ENCODE measurements around the gene MYH14. TPM values are rescaled to one million over a fixed set of nuclear protein-coding genes. Genes with fewer than 3 reads are reported as not detected.

MYH14 gene
- total RNA-seq, 4 donors from 2014 or later, result 8.3 to 82.1 (median 12.4) TPM

DNA sequence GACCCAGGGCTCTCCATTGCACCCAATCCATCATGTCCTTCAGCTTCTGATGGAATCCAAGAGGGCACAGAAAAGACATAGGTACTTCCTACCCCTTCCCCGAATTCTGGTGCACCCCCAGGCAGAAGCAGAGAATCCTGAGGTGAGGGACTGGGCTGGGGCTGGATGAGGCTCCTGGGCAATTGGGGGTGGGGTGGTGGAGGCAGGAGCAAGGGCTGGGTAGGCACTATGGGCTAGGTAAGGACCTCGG is 128.5 kb downstream of the MYH14 start:
- TF ChIP-seq, protein P1, sequence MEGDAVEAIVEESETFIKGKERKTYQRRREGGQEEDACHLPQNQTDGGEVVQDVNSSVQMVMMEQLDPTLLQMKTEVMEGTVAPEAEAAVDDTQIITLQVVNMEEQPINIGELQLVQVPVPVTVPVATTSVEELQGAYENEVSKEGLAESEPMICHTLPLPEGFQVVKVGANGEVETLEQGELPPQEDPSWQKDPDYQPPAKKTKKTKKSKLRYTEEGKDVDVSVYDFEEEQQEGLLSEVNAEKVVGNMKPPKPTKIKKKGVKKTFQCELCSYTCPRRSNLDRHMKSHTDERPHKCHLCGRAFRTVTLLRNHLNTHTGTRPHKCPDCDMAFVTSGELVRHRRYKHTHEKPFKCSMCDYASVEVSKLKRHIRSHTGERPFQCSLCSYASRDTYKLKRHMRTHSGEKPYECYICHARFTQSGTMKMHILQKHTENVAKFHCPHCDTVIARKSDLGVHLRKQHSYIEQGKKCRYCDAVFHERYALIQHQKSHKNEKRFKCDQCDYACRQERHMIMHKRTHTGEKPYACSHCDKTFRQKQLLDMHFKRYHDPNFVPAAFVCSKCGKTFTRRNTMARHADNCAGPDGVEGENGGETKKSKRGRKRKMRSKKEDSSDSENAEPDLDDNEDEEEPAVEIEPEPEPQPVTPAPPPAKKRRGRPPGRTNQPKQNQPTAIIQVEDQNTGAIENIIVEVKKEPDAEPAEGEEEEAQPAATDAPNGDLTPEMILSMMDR (IDR thresholded peaks at IDR 0.05; ENCODE audit: low read depth), result no peak

DNA sequence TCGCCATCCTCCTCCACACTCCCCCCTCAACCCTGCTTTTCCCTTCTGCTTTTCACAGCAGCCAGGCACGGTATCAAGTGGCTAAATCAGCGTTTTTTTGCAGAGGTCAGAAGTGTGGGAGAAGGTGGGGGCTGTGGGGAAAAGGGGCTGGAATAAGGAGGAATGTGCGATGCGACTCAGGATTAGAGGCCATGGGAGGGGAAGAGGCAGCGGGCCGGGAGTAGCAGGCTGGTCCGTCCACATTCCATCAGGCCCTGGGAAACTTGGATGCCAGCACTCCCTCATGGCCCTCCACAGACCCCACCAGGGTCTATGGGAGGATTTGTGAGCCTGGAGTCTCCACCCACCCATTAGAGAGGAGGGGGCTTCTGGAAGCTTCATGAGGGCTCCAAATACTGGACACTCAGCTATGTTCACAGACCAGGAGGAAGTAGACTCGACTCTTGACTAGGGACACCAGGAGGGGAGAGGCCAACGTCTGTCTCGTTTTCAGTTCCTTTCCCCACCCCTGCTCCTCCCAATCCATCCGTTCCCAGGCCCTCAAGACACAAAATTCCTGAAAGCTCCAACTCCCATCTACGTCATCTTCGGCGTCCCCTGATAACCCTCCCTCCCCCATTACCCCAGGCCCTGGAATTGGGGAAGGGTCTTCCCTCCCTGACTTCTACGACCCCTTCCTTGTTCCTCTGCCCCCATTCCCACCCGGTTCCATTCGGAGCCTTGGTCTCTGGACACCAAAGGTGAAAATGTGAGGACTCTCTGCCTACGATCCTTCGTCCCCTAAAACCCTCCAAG is 129.0 kb downstream of the MYH14 start:
- TF ChIP-seq, protein P1 (IDR thresholded peaks at IDR 0.05; ENCODE audit: low read depth), result no peak

DNA sequence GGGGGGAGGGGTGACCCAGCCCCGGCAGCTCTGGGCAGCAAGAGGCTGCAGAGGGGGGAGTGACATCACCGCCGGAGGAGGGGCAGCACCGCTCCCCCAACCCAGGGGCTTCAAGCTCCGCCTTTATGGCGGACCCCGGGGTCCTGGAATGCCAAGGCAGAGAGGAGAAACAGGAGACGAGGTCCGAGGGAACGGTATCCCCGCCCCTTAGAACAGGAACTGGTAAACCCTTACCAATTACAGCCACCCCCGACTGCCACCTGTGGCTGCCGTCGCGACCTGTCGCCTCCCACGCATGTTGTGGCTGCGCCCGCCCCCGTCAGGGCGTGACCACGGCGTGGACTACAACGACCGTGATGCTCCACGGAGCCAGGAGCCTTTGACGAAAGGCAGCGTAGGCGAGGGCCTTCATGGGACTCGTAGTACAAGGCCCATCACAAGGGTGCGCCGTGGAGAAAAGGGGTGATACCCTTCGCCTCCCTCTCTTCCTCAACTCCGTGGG is 129.9 kb downstream of the MYH14 start:
- TF ChIP-seq, protein P1 (IDR thresholded peaks at IDR 0.05; ENCODE audit: low read depth), result no peak

DNA sequence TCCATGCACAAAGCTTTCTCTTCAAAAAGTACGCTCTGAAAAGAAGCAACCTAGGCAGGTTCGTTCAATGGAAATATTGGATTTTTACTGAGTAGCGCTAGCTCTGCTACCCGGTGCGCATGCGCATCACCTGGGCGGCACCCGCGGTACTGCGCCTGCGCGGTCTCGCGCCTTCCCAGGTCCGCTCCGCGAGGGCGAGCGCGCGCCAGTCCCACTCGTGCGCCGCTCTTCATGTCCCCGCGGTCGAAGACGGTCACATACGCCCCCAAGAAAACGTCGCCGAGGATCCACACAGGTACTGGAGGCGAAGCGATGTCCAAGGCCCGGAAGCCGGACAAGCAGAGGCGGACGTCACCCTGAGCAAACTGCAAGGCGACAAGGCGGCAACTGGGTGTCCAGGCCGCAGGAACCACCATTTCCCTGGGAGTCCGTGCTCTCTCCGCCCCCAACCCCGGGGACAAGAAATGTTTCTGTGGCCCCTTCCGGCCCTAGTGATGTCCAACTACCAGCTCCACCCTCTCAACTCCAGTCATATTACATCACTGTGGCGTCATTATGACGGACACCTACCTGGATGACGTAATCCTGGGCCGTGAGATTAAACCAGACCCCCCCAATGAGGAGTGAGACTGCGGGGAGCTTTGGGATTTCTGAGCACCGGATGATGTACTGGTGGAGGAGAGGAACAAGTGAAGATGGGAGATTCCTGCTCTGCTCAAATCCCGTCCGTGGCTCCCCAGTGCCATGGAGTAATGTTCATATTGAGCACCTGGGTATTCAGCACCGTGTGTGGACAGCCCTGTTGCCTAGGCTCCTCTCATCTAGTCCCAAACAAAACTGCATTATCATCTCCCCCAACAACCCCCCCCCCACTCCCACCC is 130.6 kb downstream of the MYH14 start:
- TF ChIP-seq, protein P1 (IDR thresholded peaks at IDR 0.05; ENCODE audit: low read depth), result no peak

DNA sequence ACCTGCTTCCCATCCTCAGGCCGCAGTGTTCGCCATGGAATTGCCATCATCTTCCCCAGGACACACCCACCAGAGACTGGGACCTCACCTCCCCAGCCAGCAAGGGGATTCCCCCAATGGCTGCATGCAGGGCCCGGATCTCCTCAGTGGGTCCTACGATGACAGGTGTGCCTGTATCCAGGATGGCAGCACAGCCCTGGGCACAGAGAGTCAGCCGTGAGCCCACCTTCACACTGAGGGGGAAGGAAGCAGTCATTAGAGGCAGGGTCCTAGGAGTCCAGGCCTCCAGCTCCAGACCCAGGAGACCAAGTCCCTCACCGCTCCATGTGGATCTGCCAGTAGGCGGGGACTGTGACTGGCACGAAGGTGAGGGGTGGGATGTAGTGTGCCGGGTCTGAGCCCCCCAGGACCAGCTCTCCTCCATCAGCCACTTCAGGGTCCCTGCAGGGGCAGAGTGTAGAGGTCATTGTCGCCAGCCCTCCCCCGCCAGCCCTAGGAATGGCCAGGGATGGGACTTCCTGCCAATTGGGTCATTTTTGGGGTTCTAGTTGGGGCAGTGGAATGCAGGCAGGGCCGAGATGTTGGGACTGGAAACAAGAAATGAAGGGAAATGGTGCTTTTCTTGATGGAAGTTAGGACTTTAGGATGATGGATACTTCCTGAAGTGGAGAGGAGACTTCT is 131.5 kb downstream of the MYH14 start:
- TF ChIP-seq, protein P1 (IDR thresholded peaks at IDR 0.05; ENCODE audit: low read depth), result no peak

DNA sequence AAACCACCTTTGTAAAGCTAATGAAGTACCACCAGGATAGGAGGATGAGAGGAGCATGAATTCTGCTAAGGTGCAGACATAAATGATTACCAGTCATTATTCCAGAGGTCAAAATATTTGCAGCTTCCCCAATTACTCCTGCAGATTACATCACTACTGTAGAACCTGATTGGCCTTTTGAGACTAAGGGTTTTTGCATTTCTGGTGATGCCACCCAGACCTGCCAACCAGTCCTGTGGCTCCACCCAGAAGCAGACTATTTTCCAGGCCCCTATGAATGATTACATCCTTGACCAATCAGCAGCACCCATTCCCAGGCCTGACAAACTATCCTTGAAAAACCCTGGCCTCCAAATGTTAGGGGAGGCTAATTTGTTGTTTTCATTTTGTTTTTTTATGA is 136.9 kb downstream of the MYH14 start:
- TF ChIP-seq, protein P1 (IDR thresholded peaks at IDR 0.05; ENCODE audit: low read depth), result no peak

All from subcutaneous adipose tissue (tissue), 4 donors.